Measurements from ENCODE around the gene OSBPL5. TPM values are rescaled to one million over a fixed set of nuclear protein-coding genes. Genes with fewer than 3 reads are reported as not detected.
A peak's percentile ranks its signal among the peaks of the same experiment; 100 is the strongest.

OSBPL5 gene
- total and polyA plus RNA-seq, 5 donors = 10.3 to 19.1 (median 15.2) TPM

GRCh38 chr11:3160252-3161031 lies 4.7 kb downstream of the OSBPL5 start:
- WGBS = 3% methylated on average over 48 of the region's 48 CpGs
- Histone ChIP-seq H3K9me3 (ENCODE audit: control insufficient read depth, low read length) (no peaks in the 10 kb centered on the region), H3K27me3 (ENCODE audit: control insufficient read depth, insufficient read depth) (no peaks in the 10 kb centered on the region), H3K4me3 (ENCODE audit: low read length) (peak overlapping the region; percentile 52), H3K4me1 (ENCODE audit: control insufficient read depth, insufficient read depth, low read length) (peaks cover 23% of the 10 kb centered on the region), H3K27ac (ENCODE audit: low read length) (peak overlapping the region; percentile 26)
- DNase-seq (peak; percentile 93 to 97 (median 95)), ATAC-seq (peak; percentile 87 to 88)
- intact Hi-C loops (cut with DNase I) = no loop called here

- H3K9me3 ChIP-seq (ENCODE audit: control insufficient read depth, low read length) = no peaks in the 10 kb centered on the region
- ATAC-seq = peak; percentile 12 to 25
- intact Hi-C loops (cut with DNase I) = no loop called here
- H3K27me3 ChIP-seq (ENCODE audit: control insufficient read depth, insufficient read depth) = no peaks in the 10 kb centered on the region
- peak overlapping the region; percentile 52 for H3K4me3 ChIP-seq (ENCODE audit: low read length)
- WGBS = 45% methylated on average over 14 of the region's 14 CpGs
- no peak overlapping the region for H3K27ac ChIP-seq (ENCODE audit: low read length)
- peaks cover 28% of the 10 kb centered on the region for H3K4me1 ChIP-seq (ENCODE audit: control insufficient read depth, insufficient read depth, low read length)
- DNase-seq = peak; percentile 68 to 91 (median 82)
Observed at GRCh38 chr11:3159296-3160190, 5.6 kb downstream of the OSBPL5 start.

- peak in 2 of 3 donors; percentile 44 to 48 for DNase-seq
- no peaks in the 10 kb centered on the region for H3K27me3 ChIP-seq (ENCODE audit: control insufficient read depth, insufficient read depth)
- peaks cover 30% of the 10 kb centered on the region for H3K4me1 ChIP-seq (ENCODE audit: control insufficient read depth, insufficient read depth, low read length)
- no peak for ATAC-seq
- no peak overlapping the region for H3K27ac ChIP-seq (ENCODE audit: low read length)
- 90% methylated on average over 13 of the region's 13 CpGs for WGBS
- intact Hi-C loops (cut with DNase I) = no loop called here
- H3K9me3 ChIP-seq (ENCODE audit: control insufficient read depth, low read length) = no peaks in the 10 kb centered on the region
- H3K4me3 ChIP-seq (ENCODE audit: low read length) = no peak overlapping the region
Observed at GRCh38 chr11:3158821-3159220, 6.3 kb downstream of the OSBPL5 start.

GRCh38 chr11:3158131-3158591 lies 6.9 kb downstream of the OSBPL5 start:
- intact Hi-C loops (cut with DNase I) = no loop called here
- Histone ChIP-seq H3K4me3 (ENCODE audit: low read length) (no peak overlapping the region), H3K27me3 (ENCODE audit: control insufficient read depth, insufficient read depth) (no peaks in the 10 kb centered on the region), H3K4me1 (ENCODE audit: control insufficient read depth, insufficient read depth, low read length) (peaks cover 27% of the 10 kb centered on the region), H3K27ac (ENCODE audit: low read length) (no peak overlapping the region), H3K9me3 (ENCODE audit: control insufficient read depth, low read length) (no peaks in the 10 kb centered on the region)
- DNase-seq = peak; percentile 0 to 51 (median 34)
- ATAC-seq = no peak
- WGBS = 92% methylated on average over 18 of the region's 18 CpGs

- DNase-seq = peak; percentile 12 to 51 (median 41)
- H3K4me1 ChIP-seq (ENCODE audit: control insufficient read depth, insufficient read depth, low read length) = peaks cover 27% of the 10 kb centered on the region
- H3K4me3 ChIP-seq (ENCODE audit: low read length) = no peak overlapping the region
- no peak for ATAC-seq
- H3K27me3 ChIP-seq (ENCODE audit: control insufficient read depth, insufficient read depth) = no peaks in the 10 kb centered on the region
- WGBS = 86% methylated on average over 22 of the region's 22 CpGs
- intact Hi-C loops (cut with DNase I) = no loop called here
- H3K9me3 ChIP-seq (ENCODE audit: control insufficient read depth, low read length) = no peaks in the 10 kb centered on the region
- no peak overlapping the region for H3K27ac ChIP-seq (ENCODE audit: low read length)
Observed at GRCh38 chr11:3157381-3158130, 7.6 kb downstream of the OSBPL5 start.

GRCh38 chr11:3156661-3157311 lies 8.3 kb downstream of the OSBPL5 start:
- 82% methylated on average over 31 of the region's 31 CpGs for WGBS
- H3K27me3 ChIP-seq (ENCODE audit: control insufficient read depth, insufficient read depth) = no peaks in the 10 kb centered on the region
- ATAC-seq = no peak
- peak; percentile 13 to 42 (median 37) for DNase-seq
- H3K4me3 ChIP-seq (ENCODE audit: low read length) = no peak overlapping the region
- no peak overlapping the region for H3K27ac ChIP-seq (ENCODE audit: low read length)
- no peaks in the 10 kb centered on the region for H3K9me3 ChIP-seq (ENCODE audit: control insufficient read depth, low read length)
- intact Hi-C loops (cut with DNase I) = no loop called here
- peaks cover 27% of the 10 kb centered on the region for H3K4me1 ChIP-seq (ENCODE audit: control insufficient read depth, insufficient read depth, low read length)

- H3K4me3 ChIP-seq (ENCODE audit: low read length) = no peak overlapping the region
- ATAC-seq = no peak
- H3K9me3 ChIP-seq (ENCODE audit: control insufficient read depth, low read length) = no peaks in the 10 kb centered on the region
- intact Hi-C loops (cut with DNase I) = no loop called here
- H3K27ac ChIP-seq (ENCODE audit: low read length) = no peak overlapping the region
- H3K27me3 ChIP-seq (ENCODE audit: control insufficient read depth, insufficient read depth) = no peaks in the 10 kb centered on the region
- peaks cover 25% of the 10 kb centered on the region for H3K4me1 ChIP-seq (ENCODE audit: control insufficient read depth, insufficient read depth, low read length)
- DNase-seq = peak in 1 of 3 donors; percentile 33
- WGBS = 75% methylated on average over 14 of the region's 14 CpGs
Observed at GRCh38 chr11:3156282-3156660, 8.8 kb downstream of the OSBPL5 start.

- H3K9me3 ChIP-seq (ENCODE audit: control insufficient read depth, low read length) = no peaks in the 10 kb centered on the region
- H3K27ac ChIP-seq (ENCODE audit: low read length) = no peak overlapping the region
- ATAC-seq = no peak
- WGBS = 70% methylated on average over 16 of the region's 16 CpGs
- peak; percentile 22 to 46 (median 40) for DNase-seq
- intact Hi-C loops (cut with DNase I) = no loop called here
- no peak overlapping the region for H3K4me3 ChIP-seq (ENCODE audit: low read length)
- H3K4me1 ChIP-seq (ENCODE audit: control insufficient read depth, insufficient read depth, low read length) = peaks cover 24% of the 10 kb centered on the region
- H3K27me3 ChIP-seq (ENCODE audit: control insufficient read depth, insufficient read depth) = no peaks in the 10 kb centered on the region
Observed at GRCh38 chr11:3155691-3156258, 9.3 kb downstream of the OSBPL5 start.

GRCh38 chr11:3155216-3155615 lies 9.9 kb downstream of the OSBPL5 start:
- WGBS = 36% methylated on average over 3 of the region's 3 CpGs
- no peaks in the 10 kb centered on the region for H3K27me3 ChIP-seq (ENCODE audit: control insufficient read depth, insufficient read depth)
- DNase-seq = peak in 2 of 3 donors; percentile 42 to 50
- H3K27ac ChIP-seq (ENCODE audit: low read length) = no peak overlapping the region
- no peak overlapping the region for H3K4me3 ChIP-seq (ENCODE audit: low read length)
- peaks cover 24% of the 10 kb centered on the region for H3K4me1 ChIP-seq (ENCODE audit: control insufficient read depth, insufficient read depth, low read length)
- ATAC-seq = no peak
- no peaks in the 10 kb centered on the region for H3K9me3 ChIP-seq (ENCODE audit: control insufficient read depth, low read length)
- intact Hi-C loops (cut with DNase I) = no loop called here

- H3K4me3 ChIP-seq (ENCODE audit: low read length) = no peak overlapping the region
- ATAC-seq = no peak
- 73% methylated on average over 24 of the region's 24 CpGs for WGBS
- intact Hi-C loops (cut with DNase I) = no loop called here
- DNase-seq = peak; percentile 23 to 53 (median 48)
- H3K27ac ChIP-seq (ENCODE audit: low read length) = peak overlapping the region; percentile 5
- peaks cover 17% of the 10 kb centered on the region for H3K4me1 ChIP-seq (ENCODE audit: control insufficient read depth, insufficient read depth, low read length)
- no peaks in the 10 kb centered on the region for H3K9me3 ChIP-seq (ENCODE audit: control insufficient read depth, low read length)
- H3K27me3 ChIP-seq (ENCODE audit: control insufficient read depth, insufficient read depth) = no peaks in the 10 kb centered on the region
Observed at GRCh38 chr11:3154001-3154599, 11.0 kb downstream of the OSBPL5 start.

Measured in right cardiac atrium (tissue), 5 donors.